Nephron (organoid): ENCODE data around the gene LSP1.

ENCODE experiments used
- H3K27ac Mint-ChIP-seq, 3 experiments: 2 replicates each; pipeline ENCODE4 v1.8.0; 2020; ENCODE audit warnings: mixed read lengths in 3 of 3, mild to moderate bottlenecking in 2 of 3, moderate library complexity in 1 of 3
- H3K27me3 Mint-ChIP-seq: 2 replicates; pipeline ENCODE4 v1.8.0; 2021; ENCODE audit warnings: low read depth, mild to moderate bottlenecking, moderate library complexity, mixed read lengths
- H3K36me3 Mint-ChIP-seq: 2 replicates; pipeline ENCODE4 v1.8.0; 2020; ENCODE audit warnings: low read depth, mixed read lengths
- H3K4me1 Mint-ChIP-seq: 2 replicates; pipeline ENCODE4 v1.8.0; 2020; ENCODE audit warnings: mixed read lengths
- H3K4me3 Mint-ChIP-seq, 3 experiments: 2 replicates each; pipeline ENCODE4 v1.8.0; 2020; ENCODE audit warnings: mild to moderate bottlenecking in 3 of 3, mixed read lengths in 3 of 3, moderate library complexity in 2 of 3
- H3K9me3 Mint-ChIP-seq: 2 replicates; pipeline ENCODE4 v1.8.0; 2020; ENCODE audit warnings: mixed read lengths
- TF ChIP-seq, protein P1 (sequence below), 3 experiments: fragments of 200-600 bp; sonication (generic); IDR thresholded peaks; one replicate each; pipeline ENCODE4 v1.5.0; 2021; ENCODE audit warnings: antibody characterized with exemption in 3 of 3; ENCODE audit not compliant: unreplicated experiment in 3 of 3

The LSP1 gene

GRCh38 chr11:1924646-1925372 is 71.9 kb downstream of the LSP1 start:
- Mint-ChIP-seq H3K27me3 (no peaks in the 10 kb centered on the region), H3K27ac (peak overlapping the region in 2 of 3 experiments; percentile 61 to 99), H3K36me3 (no peaks in the 10 kb centered on the region), H3K9me3 (no peaks in the 10 kb centered on the region), H3K4me3 (no peak overlapping the region), H3K4me1 (peaks cover 40% of the 10 kb centered on the region)
- TF ChIP-seq, protein P1, sequence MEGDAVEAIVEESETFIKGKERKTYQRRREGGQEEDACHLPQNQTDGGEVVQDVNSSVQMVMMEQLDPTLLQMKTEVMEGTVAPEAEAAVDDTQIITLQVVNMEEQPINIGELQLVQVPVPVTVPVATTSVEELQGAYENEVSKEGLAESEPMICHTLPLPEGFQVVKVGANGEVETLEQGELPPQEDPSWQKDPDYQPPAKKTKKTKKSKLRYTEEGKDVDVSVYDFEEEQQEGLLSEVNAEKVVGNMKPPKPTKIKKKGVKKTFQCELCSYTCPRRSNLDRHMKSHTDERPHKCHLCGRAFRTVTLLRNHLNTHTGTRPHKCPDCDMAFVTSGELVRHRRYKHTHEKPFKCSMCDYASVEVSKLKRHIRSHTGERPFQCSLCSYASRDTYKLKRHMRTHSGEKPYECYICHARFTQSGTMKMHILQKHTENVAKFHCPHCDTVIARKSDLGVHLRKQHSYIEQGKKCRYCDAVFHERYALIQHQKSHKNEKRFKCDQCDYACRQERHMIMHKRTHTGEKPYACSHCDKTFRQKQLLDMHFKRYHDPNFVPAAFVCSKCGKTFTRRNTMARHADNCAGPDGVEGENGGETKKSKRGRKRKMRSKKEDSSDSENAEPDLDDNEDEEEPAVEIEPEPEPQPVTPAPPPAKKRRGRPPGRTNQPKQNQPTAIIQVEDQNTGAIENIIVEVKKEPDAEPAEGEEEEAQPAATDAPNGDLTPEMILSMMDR (IDR thresholded peaks at IDR 0.05; ENCODE audit: unreplicated experiment in 3 of 3) = no peak

DNA sequence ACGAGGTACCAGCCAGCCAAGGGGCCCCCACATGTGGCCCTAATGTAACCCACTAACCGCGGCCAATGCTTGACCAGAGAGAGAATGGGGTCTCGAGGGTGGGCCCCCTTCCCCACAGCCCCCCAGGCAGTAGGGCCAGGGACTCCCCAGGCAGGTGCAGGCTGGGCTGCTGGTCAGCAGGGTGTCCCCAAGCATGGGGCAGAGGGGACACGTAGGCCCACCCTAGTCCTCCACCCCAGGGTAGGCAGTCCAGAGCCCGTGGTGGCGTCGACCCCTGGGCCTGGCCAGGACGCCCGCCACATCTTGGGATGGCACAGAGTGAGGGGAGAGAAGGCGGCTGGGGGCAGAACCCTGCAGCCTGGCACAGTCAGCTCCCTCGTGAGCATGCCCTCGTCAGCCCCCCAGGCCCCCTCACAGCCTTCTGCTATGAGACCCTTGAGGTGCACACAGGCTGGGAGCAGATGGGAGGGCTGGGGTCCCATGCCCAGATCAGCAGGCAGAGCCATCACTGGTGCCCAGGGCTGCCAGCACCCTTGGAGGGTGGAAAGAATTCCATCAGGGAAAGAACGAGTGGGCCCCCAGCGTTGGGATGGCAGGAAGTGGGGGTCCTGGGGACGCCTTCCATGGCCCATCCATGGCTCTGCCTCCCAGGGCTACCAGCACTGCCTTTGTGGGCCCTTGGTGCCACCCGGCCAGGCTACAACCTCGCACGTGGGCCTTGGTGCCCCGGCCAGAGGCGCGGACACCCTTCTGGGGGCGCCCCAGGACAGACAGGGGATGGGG is 72.7 kb downstream of the LSP1 start:
- Mint-ChIP-seq H3K4me3 (no peak overlapping the region), H3K36me3 (no peaks in the 10 kb centered on the region), H3K4me1 (peaks cover 44% of the 10 kb centered on the region), H3K27me3 (no peaks in the 10 kb centered on the region), H3K27ac (no peak overlapping the region), H3K9me3 (no peaks in the 10 kb centered on the region)
- TF ChIP-seq, protein P1 (IDR thresholded peaks at IDR 0.05; ENCODE audit: unreplicated experiment in 3 of 3) = no peak

- Mint-ChIP-seq H3K9me3 (no peaks in the 10 kb centered on the region), H3K36me3 (no peaks in the 10 kb centered on the region), H3K4me1 (peaks cover 50% of the 10 kb centered on the region), H3K27ac (peak overlapping the region; percentile 44 to 97 (median 95)), H3K4me3 (peak overlapping the region in 2 of 3 experiments; percentile 38 to 67), H3K27me3 (no peaks in the 10 kb centered on the region)
- TF ChIP-seq, protein P1 (IDR thresholded peaks at IDR 0.05; ENCODE audit: unreplicated experiment in 3 of 3) = no peak
These were observed 73.5 kb downstream of the LSP1 start for GRCh38 chr11:1926156-1927025.

DNA sequence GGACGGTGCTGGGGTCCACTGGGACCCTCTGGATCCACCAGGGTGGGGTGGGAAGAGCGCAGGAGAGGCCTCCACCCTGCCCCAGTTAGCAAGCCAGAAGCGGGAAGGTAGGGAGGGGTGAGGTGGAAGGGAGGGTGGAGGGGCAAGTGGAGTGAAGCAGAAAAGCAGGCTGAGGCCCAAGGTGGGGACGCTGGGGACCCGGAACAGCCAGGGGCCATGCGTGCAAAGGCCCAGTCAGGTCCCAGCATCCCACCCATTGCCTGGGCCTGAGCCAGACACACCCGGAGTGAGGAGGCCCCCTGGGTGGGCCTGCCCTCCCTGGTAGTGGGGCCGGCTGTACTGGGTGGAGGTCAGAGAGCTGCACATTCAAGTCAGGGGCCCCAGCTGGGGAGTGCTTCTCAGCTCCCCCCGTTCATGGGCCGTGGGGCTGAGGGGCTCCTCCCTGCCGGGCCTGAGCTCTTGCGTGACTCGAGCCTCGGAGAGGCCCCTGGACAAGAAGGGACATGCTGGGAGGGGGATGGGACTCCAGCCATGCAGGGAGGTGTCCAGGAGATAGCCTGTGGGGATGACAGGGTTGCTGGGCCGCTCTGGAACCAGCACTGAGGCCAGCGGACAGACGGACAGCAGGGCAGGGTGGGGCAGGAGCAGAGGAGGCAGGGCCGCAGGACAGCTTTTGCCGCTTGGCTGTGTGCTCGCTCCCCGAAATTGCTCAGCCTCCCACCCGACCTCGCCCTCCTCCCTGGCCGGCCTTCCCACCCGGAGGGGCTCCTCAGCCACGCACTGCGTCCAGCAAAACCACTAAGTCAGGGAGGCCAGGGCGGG is 74.4 kb downstream of the LSP1 start:
- Mint-ChIP-seq H3K27me3 (no peaks in the 10 kb centered on the region), H3K27ac (peak overlapping the region; percentile 84 to 97 (median 95)), H3K4me3 (peak overlapping the region in 1 of 3 experiments; percentile 25), H3K4me1 (peaks cover 48% of the 10 kb centered on the region), H3K9me3 (no peaks in the 10 kb centered on the region), H3K36me3 (no peaks in the 10 kb centered on the region)
- TF ChIP-seq, protein P1 (IDR thresholded peaks at IDR 0.05; ENCODE audit: unreplicated experiment in 3 of 3) = no peak

DNA sequence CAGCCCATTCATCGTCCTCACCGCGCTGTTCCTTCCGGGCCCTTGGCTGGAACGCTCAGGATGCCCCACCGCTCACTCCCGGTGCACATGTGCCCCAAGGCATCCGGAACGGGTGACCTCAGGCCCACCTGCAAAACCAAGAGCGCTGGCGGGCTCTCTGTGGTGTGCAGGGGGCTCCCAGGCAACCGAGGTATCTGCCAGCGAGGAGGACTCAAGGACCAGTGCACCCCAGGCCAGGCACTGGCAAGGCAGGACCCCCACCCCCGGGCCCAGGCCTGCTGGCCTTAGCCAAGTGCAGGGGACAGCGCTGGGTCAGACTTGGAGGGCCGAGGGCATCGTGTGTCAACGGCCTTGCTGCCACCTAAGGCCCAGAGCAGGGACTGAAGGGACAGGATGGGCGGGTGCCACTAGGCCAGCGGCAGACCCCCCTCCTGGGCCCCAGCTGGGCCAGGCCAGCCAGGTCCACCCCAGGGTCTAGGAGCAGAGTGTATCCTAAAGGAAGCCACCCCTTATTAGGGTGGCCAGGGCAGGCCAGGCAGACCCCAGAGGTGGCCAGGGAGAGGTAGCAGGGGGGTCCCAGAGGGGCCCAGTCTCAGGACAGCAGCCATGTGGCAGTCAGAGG is 75.1 kb downstream of the LSP1 start:
- Mint-ChIP-seq H3K36me3 (no peaks in the 10 kb centered on the region), H3K9me3 (no peaks in the 10 kb centered on the region), H3K4me1 (peaks cover 46% of the 10 kb centered on the region), H3K4me3 (no peak overlapping the region), H3K27ac (peak overlapping the region; percentile 52 to 95 (median 89)), H3K27me3 (no peaks in the 10 kb centered on the region)
- TF ChIP-seq, protein P1 (IDR thresholded peaks at IDR 0.05; ENCODE audit: unreplicated experiment in 3 of 3) = no peak
